GM19455 (cell line): ENCODE data around the gene TRMT44.

Source experiments
- ATAC-seq: cut with Tn5 transposase; IDR thresholded peaks from one replicate; pipeline ENCODE4 v1.9.1; 2021; ENCODE audit not compliant: unreplicated experiment

TRMT44 gene

DNA sequence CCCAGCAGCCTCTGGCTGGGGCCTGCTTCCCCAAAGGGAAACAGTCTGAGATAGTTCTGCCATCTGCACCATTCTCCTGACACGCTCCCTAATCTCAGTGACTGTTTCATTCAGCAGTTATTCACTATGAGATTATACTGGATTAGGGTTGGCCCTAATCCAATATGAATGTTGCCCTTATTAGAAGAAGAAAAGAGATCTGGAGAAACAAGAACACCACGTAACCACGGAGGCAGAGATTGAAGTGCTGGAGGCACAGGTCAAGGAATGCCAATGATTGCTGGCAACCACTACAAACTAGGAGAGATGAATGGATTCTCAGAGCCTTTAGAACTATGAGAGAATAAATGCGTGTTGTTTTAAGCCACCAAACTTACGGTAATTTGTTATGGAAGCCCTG lies 7.4 kb upstream of the TRMT44 start:
- ATAC-seq: no peak

DNA sequence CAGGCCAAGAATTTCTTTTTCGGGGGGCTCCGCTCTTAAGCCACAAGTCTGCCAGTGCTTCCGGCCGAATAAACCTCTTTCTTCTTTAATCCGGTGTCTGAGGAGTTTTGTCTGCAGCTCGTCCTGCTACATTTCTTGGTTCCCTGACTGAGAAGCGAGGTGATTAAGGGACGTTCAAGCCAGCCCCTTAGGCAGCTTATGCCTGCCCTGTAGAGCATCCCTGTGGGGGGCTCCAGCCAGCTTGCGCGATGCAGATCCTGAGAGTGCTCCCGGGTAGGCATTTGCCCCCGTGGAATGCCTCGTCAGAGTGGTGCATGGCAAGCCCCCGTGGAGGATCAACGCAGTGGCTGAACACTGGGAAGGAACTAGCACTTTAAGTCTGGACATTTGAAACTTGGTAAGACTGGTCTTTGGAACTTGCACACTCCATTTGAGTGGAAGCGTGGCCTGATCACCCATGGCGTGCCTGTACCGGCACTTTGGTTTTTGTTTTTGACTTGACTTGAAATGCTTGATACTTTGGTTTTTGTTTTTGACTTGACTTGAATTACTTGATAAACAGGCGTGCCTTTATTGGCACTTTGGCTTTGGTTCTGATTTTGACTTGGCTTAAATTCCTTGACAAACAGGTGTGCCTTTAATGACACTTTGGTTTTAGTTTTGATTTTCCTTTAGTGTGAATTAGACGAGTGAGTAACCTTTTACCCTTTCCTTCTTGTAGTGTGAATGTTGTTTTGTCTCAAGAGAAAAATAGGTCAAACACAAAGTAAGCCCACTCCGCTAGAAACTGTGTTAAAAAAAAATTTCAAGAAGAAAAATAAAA lies 6.1 kb upstream of the TRMT44 start:
- no peak for ATAC-seq

DNA sequence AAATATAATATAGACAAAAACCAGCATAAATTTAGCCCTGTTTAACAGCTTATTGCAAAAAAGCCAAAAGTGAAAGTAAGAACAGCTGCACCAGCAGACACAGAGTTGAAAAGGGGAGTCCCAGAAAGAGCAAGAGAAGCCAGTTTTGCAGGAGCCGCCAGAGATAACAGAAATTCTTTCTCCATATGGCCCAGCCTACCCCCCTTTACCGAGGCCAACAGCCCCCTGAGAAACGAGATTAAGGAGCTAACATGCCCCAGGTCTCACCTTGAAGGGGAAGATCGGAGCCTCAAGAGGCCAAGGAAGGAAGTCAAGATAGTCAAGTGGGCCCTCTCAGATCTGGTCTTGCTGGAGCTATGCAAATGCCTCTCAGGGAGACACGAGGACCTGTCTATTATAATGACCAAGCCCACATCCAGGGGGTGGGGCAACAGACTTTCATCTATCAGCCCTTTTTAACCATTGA lies 4.9 kb upstream of the TRMT44 start:
- ATAC-seq: peak; percentile 73

DNA sequence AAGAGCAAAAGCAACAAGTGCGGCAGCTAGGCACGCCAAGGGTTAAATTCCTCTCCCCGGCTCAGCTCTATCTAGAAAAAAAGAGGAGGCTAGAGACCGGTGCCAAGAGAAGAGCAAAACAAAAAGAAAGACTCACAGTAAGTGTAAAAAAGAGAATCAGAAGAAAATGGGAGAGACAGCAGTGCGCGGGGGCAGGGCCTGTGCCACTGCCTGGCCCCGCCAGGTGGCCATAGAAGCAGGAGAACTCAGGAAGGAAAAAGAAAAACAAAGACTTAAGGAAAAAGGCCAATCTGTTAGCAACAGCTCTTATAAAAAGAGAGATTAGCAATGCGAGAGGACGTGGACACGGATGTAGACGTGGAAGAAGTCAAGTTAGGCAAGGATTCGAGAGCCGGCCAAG lies 3.3 kb upstream of the TRMT44 start:
- no peak for ATAC-seq

DNA sequence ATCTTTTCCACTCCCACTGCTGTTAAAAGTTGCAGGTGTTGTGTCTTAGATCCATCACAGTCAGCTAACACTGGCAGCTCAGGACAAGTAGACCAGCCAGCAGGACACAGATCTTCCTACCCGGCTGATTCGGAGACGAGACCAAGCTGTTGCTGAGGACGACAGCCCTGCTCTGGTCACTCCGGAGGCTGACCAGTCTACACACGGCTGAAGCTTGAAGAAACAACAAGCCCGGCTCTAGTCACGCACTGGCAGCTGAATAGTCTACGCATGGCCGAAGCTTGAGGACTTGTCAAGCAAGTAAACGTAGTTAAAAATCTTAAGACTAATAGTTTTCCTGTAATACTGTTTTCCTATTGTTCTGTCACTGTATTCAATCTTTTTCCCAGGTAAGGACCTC lies 1.8 kb upstream of the TRMT44 start:
- no peak for ATAC-seq

DNA sequence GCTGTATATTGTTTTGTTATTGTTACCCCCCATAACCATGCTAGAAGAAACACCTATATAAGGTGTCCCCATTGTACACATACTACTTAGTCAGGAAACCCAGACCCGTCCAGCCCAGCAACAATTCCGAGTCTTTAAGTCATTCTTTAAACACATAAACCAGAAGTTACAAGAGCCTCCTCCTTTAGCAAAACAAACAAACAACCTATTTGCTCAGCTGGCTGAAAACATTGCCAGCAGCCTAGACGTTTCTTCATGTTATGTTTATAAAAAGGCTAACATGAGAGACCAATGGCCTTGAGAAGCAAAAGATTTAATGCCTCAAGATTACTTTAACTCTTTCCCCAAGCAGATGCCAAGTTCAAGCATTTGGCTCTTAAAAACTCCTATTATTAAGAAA lies 1.4 kb upstream of the TRMT44 start:
- ATAC-seq: no peak

DNA sequence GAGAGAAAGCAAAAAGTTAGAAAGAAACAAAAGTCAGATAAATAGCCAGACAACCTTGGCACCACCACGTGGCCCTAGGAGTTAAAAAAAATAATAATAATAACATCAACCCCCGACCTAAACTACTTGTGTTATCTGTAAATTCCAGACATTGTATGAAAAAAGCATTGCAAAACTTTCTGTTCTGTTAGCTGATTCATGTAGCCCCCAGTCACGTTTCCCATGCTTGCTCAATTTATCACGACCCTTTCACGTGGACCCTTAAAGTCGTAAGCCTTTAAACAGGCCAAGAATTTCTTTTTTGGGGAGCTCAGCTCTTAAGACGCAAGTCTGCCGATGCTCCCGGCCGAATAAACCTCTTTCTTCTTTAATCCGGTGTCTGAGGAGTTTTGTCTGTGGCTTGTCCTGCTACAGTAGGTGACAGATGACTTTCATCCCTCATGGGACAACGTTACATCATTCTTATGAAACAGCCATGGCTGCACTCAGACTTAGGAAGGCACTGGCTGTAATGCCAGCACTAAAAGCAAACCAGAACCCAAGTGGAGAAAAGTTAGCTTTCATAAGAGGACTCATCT lies 574 bp upstream of the TRMT44 start:
- ATAC-seq: peak; percentile 13

DNA sequence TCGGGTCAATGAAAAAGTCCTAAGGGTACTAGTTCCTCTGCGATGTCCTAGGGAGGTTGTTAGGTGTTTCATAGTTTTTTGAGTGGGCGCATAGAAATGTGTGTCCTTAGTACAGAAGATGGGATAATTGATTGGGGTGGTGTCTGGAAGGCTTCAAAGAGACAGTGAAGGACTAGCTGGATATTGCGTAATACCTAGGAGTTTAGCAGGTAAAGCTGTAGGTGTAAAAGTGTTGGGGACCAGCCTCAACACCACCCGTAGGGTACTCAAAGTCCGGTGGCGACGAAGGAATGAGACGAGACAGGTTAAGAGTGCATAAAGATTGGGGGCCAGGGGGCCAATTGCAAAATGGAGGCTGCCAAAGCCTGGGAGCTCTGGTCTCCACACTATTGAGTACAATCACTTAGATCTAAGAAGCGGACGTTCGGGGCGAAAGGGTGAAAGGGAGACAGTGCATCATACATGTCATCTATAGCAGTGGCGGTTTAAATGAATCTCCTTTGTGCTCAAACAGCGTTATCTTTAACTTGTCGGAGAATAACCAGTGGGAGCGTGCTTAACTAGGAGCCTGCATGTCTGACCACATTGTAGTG lies 1.0 kb downstream of the TRMT44 start:
- no peak for ATAC-seq

DNA sequence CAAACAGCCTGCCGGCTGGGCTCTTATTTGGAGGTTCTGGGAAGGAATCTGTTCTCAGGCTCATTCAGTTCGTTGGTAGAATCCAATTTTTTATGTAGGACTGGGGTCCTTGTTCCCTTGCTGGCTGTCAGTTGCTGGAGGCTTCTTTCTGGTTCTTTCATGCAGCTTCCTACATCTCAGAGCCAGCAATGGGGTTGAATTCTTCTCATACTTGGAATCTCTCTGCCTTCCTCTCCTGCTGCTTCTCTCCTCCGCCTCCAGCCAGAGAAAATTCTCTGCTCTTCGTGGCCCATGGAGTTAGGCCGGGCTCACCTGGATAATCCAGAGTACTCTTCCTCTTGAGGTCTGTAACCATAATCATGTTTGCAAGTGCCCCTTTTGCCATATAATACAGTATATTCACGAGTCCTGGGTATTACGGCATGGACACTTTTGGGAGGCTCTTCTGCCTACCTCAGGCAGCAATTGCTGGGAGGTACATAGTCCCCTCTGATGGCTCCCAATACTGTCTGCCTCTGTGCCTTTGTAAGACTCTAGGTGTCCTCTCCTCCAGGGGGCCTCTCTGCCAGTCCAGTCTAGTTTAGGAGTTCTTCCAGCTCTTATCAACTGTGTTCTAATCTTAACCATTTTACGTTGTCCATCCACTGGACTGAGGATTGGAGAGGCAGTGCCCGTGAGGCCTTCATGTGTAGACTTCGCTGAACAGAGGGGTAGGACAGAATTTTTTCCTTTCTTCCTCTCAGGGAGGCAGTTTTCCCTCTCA lies 2.2 kb downstream of the TRMT44 start:
- no peak for ATAC-seq

DNA sequence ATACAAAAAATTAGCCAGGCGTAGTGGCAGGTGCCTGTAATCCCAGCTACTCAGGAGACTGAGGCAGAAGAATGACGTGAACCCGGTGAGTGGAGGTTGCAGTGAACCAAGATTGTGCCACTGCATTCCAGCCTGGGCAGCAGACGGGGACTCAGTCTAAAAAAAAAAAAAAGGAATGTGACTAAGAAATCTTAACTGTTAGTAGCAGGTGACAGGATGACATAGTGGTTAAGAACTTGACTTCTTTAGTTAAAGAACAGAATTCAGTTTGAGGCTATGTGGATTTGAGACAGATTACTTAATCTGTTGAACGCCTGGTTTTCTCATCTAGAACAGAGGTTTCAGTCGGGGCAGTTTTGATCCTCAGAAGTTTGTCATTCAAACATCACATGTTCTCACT lies 3.2 kb downstream of the TRMT44 start:
- no peak for ATAC-seq

DNA sequence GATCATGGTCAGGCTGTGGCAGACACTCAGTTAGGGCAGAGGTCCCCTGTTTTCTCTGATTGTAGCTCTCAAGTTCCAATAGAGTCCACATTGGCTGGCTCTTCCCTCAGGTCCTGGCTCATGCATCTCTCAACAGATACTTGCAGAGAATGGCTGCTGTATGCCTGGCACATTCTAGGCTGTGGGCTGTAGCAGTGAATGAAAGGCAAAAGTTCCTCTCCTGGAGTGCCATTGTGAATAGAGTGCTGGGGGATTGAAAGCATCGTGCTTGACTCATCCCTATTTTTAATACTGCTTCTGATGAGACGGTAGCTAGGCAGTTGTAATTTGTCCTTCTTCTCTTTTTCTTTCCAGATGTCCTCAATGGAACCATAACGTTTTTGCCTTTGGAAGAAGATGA lies 5.5 kb downstream of the TRMT44 start:
- ATAC-seq: no peak

DNA sequence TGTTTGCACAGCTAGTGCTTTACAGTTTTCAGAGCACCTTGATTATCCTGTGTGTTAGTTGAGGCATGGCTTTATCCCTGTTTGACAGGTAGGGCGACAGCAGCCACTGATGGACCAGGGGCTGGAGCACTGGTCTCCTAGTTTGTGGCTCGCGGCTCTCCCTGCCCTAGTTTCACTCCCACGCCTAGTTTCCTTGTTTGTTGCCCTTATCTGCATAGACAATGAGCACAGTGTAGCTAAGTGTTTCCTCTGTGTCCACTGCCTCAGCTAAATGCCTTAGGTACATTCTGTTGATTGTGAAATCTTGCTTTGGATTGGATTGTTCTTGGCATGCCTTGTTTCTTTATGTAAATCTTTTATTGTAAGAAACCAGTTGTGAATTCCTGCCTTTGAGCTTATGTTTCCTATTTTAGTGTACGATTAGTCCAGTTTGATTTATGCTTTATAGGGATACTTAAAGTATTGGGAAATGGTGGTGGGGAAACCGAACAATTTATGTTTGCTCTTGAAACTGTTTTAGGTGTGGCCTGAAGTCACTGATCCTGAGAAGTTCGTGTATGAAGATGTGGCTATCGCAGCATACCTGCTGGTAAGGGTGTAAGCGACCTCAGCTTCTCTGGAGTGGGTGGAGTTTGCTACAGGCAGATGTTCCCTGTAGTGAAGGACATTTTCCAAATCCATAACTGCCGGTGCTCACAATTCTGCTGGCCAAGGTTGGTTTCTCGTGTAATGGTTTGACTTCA lies 11.0 kb downstream of the TRMT44 start:
- ATAC-seq: no peak

DNA sequence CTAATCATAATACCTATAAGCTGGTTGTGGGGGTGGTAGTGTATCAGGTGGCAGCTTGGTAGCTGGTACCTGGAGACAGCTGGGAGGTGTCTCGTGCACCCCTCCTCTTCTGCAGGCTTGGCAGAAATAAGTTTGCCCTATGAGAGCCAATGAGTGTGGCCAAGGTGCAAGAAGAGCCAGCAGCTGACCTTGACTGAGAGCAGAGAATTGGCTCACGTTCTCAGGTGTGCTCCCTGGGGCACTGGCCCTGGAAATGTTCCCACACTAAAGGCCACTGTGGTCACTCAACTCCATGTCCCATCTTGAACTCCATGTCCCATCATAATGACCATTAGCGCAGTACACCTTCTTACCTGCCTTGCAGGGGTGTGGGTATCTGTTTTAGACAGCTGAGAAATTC lies 13.4 kb downstream of the TRMT44 start:
- ATAC-seq: no peak

DNA sequence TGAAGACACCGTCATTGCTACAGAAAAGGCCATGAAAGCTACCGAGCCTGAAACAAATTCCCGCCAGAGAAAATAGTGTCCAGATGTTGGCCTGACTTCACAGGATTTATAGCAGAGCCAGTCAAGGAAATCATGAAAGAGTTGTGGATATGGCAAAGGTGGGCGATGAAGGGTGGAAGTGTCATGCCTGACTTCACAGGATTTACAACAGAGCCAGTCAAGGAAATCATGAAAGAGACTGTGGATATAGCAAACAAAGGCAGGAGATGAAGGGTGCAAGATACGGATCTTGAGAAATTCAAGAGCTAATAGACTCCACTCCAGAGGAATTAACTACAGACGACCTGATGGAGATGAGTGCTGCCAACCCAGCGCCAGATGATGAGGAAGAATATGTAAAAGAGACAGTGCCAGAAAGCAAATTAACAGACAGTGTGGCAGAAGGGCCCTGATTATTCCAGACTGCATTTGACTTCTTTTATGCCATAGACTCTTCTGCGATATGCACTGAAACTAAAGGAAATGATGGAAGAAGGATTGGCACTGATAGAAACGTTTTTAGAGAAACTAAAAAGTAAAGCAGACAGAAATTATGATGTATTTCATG lies 17.2 kb downstream of the TRMT44 start:
- no peak for ATAC-seq

DNA sequence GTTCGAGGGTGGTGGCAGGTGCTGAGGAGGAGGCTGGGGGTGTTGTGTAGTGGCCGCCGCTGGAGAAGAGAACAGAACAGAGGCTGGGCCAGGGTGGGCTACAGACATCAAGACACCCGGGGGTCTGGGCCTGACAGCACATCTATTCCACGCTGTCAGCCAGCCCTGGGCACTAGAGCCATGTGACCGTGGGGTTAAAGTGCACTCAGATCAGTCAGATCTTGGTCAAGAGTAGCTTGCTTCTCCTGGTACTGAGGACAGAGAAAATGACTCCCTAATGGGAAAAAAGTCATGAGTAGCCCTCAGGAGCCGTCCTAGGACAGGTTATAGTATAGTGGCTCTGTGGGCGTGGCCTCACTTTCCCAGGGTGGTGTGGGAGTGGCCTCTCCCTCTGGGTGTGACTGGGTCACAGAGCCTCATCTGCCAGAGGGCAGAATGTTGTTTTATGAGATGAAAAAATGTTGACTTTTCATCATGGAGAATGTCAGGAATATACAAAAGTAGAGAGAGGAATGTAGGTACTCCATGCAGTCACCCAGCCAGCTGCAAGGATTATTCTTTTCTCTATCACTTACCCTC lies 19.4 kb downstream of the TRMT44 start:
- ATAC-seq: no peak

DNA sequence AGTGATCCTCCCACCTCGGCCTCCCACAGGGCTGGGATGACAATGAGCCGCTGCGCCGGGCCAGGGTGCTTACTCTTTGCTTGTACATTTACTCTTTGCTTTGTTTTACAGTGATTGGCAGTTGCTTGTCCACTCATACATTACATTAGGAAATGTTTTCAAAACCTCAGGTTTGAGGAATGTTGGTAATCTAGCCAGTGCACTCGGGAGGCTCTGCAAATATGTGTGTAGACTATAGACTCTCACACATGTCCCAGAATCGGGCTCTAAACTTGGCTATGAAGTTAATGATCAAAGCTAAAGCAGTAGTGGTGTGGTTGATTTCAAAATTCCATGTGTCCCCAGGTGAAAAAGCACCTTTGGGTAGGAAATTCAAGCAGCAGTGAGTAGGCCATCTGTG lies 20.5 kb downstream of the TRMT44 start:
- ATAC-seq: no peak

DNA sequence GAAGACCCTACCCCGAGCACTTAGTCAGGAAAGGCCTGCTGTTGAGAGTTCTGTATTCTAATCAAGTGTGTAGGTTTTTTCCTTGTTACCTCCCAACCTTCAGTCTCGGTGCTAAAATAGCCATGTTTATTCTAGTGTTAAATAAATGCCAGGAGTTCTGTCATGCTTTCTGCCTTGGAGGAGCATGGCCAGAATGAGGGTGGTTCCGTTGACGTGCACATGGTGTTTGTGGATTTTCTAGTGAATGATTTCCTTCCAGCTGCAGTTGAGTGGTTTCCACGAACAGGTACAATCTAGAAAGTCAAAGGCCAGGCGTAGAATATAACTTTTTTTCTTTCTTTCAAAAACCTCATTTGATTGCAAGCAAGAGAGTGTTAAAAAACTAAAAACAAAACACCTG lies 21.0 kb downstream of the TRMT44 start:
- no peak for ATAC-seq

DNA sequence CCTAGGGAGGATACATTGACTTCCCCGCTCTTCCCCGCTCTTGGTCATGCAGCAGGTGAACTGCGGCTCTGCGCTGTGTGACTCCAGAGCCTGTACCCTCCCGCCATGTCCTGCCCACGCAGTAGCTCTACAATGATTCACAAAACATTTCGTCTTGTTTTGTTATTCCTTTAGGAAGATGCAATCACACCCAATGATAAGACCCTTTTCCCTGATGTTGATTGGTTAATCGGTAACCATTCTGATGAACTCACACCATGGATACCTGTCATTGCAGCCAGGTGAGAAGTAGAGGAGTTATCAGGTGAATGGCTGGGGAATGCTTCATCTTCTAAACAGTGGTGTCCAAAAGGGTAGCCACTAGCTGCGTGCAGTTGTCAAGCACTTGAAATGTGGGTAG lies 23.2 kb downstream of the TRMT44 start:
- no peak for ATAC-seq

DNA sequence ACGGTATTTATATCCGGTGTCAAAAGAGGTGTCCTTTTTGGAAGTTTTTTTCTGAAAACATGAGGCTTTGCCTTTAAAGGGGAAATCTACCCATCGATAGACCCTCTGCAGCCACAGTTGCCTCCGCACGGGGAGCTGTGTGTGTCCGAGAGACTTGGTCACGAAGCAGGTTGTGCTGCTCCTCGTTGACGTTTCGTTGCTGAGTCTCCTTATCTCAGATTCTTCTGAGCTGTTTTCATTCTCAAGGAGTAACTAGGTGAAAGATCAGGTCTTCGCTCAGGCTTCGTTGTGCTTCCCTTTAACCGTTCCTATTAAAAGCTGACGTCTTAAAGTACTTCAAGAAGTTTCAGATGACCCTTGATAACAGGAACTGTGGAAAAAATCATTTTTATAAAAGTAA lies 23.8 kb downstream of the TRMT44 start:
- ATAC-seq: no peak
